Ovary (tissue), 9 donors: ENCODE results near the gene FAM131C. TPM values are rescaled to one million over a fixed set of nuclear protein-coding genes. Genes with fewer than 3 reads are reported as not detected.
"Not testable (repeated sequence)": the region's sequence is repeated elsewhere in the genome, so short reads cannot be mapped to it uniquely, and the experiment has no call there.

Source experiments
- DNase-seq, 5 donors: peaks; one replicate each; pipeline ENCODE4 v3.0.0-alpha.2; 2019 to 2020
- H3K27ac ChIP-seq, 2 donors: fragments of 200-600 bp; one replicate each; pipeline versions ENCODE4 v1.5.1 to v1.8.0; 2019 to 2022
- H3K27me3 ChIP-seq: fragments of 200-600 bp; one replicate; pipeline ENCODE4 v1.8.0; 2022
- H3K36me3 ChIP-seq: fragments of 200-600 bp; sonication (generic); one replicate; pipeline ENCODE4 v1.5.1; 2019
- H3K4me1 ChIP-seq: one replicate; pipeline ENCODE4 v1.8.1; 2013; ENCODE audit warnings: mild to moderate bottlenecking, moderate library complexity; ENCODE audit not compliant: insufficient read depth
- H3K4me3 ChIP-seq: fragments of 200-600 bp; sonication (generic); one replicate; pipeline ENCODE4 v1.5.1; 2017
- H3K9me3 ChIP-seq, 2 donors: fragments of 200-600 bp in 1 of 2; sonication (generic) in 1 of 2; one replicate each; pipeline versions ENCODE4 v1.5.1 to v1.8.1; 2013 to 2019; ENCODE audit warnings: mild to moderate bottlenecking in 1 of 2, moderate library complexity in 1 of 2
- CTCF ChIP-seq, 3 donors: fragments of 450-650 bp in 2 of 3; fragments of 200-600 bp in 1 of 3; IDR thresholded peaks; one replicate each; pipeline versions ENCODE4 v1.5.1 to v1.8.0; 2016 to 2022; ENCODE audit warnings: antibody characterized with exemption in 3 of 3, mild to moderate bottlenecking in 1 of 3
- EP300 ChIP-seq: sonication (generic); formaldehyde crosslinking; IDR thresholded peaks from one replicate; pipeline ENCODE4 v1.6.1; 2017; ENCODE audit warnings: antibody characterized with exemption
- POLR2A ChIP-seq: fragments of 450-650 bp; IDR thresholded peaks from one replicate; pipeline ENCODE4 v1.6.1; 2017; ENCODE audit warnings: antibody characterized with exemption, mild to moderate bottlenecking, moderate library complexity
- WGBS, 3 donors: extraction: QIAGEN DNeasy Blood & Tissue Kit in 1 of 3; methylation state at CpG; one replicate each; pipeline versions ENCODE4 v1.1.5 to v1.1.7; 2013 to 2017; 5-methylcytosine and 5-hydroxymethylcytosine counted together
- intact Hi-C, 4 donors: fragments of 100-400 bp; cut with DNase I; formaldehyde crosslinking; loops; one replicate each; pipeline versions ENCODE4 v1.11.0 to v1.15.1; 2022 to 2023
- polyA plus RNA-seq, 2 donors: library from polyadenylated mRNA; stranded (reverse); fragments of 200-250 nt in 1 of 2; fragments of 350-450 nt in 1 of 2; fragmentation: Illumina TruSeq in 1 of 2; extraction: RNeasy Lipid Tissue Mini Kit (QIAGEN cat#74804) in 1 of 2; gene quantifications; one replicate each; pipeline ENCODE4 v1.2.3, GENCODE V29; 2013 to 2014
- total RNA-seq, 7 donors: library from RNA; depleted of rRNA in 2 of 7; stranded (reverse); fragments of >200 nt in 2 of 7; fragmentation: NEBNext Ultra II Directional in 3 of 7; extraction: Animal tissue kit (Norgen Biotek cat#: 25700) in 3 of 7; gene quantifications; one replicate each; pipeline versions ENCODE4 v1.1.0 to v1.2.4, GENCODE V29; 2016 to 2023
- donor health status: DM: no; HTN: no; CAD: no; lungs with moderate emphysema.
- donor health status: DM: no; HTN: no; CAD: no.
- donor health status: Bipolar disorder and iron deficiency.
- donor health status: DM: yes; HTN: yes; CAD: no.
- donor health status: DM: no; HTN: no; CAD: no.
- donor health status: DM: yes; HTN: yes; CAD: no.

FAM131C gene
- total and polyA plus RNA-seq, 9 donors = 0.10 to 1.3 (median 0.30) TPM; not detected in 1

GRCh38 chr1:16054598-16055540 lies 18.6 kb downstream of the FAM131C start:
- TF ChIP-seq POLR2A (no peak), CTCF (IDR thresholded peaks at IDR 0.05) (no peak), EP300 (no peak)
- H3K4me1 ChIP-seq = no peaks in the 10 kb centered on the region
- no peaks in the 10 kb centered on the region for H3K27me3 ChIP-seq
- no peaks in the 10 kb centered on the region for H3K36me3 ChIP-seq
- DNase-seq = no peak
- intact Hi-C loops = loop anchor here in 2 of 4 donors (2.0 to 5.0 kb wide), 3 partner anchors 43 to 253 kb away; no protein-coding TSS in a partner anchor
- no peak overlapping the region for H3K4me3 ChIP-seq
- no peaks in the 10 kb centered on the region for H3K9me3 ChIP-seq
- 86 to 89% (median 89%) methylated on average over 7 of the region's 7 CpGs for WGBS, 3 donors
- H3K27ac ChIP-seq = no peak overlapping the region

GRCh38 chr1:16053781-16054502 lies 19.5 kb downstream of the FAM131C start:
- Histone ChIP-seq H3K4me3 (no peak overlapping the region), H3K9me3 (no peaks in the 10 kb centered on the region), H3K27me3 (no peaks in the 10 kb centered on the region), H3K27ac (no peak overlapping the region), H3K4me1 (no peaks in the 10 kb centered on the region), H3K36me3 (no peaks in the 10 kb centered on the region)
- TF ChIP-seq POLR2A (no peak), CTCF (IDR thresholded peaks at IDR 0.05) (no peak), EP300 (no peak)
- no peak for DNase-seq
- 81 to 85% (median 84%) methylated on average over 7 to 8 of the region's 8 CpGs for WGBS, 3 donors
- intact Hi-C loops = loop anchor here in 2 of 4 donors (2.0 to 5.0 kb wide), 3 partner anchors 42 to 252 kb away; no protein-coding TSS in a partner anchor

GRCh38 chr1:16051949-16052348 lies 21.5 kb downstream of the FAM131C start:
- DNase-seq, H3K4me1 ChIP-seq, H3K9me3 ChIP-seq, H3K27me3 ChIP-seq, H3K36me3 ChIP-seq, H3K27ac ChIP-seq, H3K4me3 ChIP-seq: not testable (repeated sequence)
- 83 to 93% (median 89%) methylated on average over 12 of the region's 12 CpGs for WGBS, 3 donors
- intact Hi-C loops = loop anchor here in 2 of 4 donors (5.0 kb wide), 2 partner anchors 40 to 250 kb away; no protein-coding TSS in a partner anchor

- Histone ChIP-seq H3K4me3 (no peak overlapping the region), H3K27ac (no peak overlapping the region), H3K27me3 (no peaks in the 10 kb centered on the region), H3K4me1 (peaks cover 2% of the 10 kb centered on the region), H3K9me3 (no peaks in the 10 kb centered on the region), H3K36me3 (no peaks in the 10 kb centered on the region)
- 90 to 94% (median 94%) methylated on average over 3 of the region's 3 CpGs for WGBS, 3 donors
- TF ChIP-seq CTCF (IDR thresholded peaks at IDR 0.05) = no peak
- no peak for TF ChIP-seq POLR2A
- no peak for TF ChIP-seq EP300
- intact Hi-C loops = loop anchor here in 2 of 4 donors (5.0 kb wide), 2 partner anchors 39 to 249 kb away; no protein-coding TSS in a partner anchor
- no peak for DNase-seq
These were observed 22.4 kb downstream of the FAM131C start for GRCh38 chr1:16051039-16051438.
